ENCODE data around the gene TSPAN14. TPM values are rescaled to one million over a fixed set of nuclear protein-coding genes. Genes with fewer than 3 reads are reported as not detected.

Gene TSPAN14
- total RNA-seq, 2 donors from 2014 or later = 83.5 to 91.7 TPM

DNA sequence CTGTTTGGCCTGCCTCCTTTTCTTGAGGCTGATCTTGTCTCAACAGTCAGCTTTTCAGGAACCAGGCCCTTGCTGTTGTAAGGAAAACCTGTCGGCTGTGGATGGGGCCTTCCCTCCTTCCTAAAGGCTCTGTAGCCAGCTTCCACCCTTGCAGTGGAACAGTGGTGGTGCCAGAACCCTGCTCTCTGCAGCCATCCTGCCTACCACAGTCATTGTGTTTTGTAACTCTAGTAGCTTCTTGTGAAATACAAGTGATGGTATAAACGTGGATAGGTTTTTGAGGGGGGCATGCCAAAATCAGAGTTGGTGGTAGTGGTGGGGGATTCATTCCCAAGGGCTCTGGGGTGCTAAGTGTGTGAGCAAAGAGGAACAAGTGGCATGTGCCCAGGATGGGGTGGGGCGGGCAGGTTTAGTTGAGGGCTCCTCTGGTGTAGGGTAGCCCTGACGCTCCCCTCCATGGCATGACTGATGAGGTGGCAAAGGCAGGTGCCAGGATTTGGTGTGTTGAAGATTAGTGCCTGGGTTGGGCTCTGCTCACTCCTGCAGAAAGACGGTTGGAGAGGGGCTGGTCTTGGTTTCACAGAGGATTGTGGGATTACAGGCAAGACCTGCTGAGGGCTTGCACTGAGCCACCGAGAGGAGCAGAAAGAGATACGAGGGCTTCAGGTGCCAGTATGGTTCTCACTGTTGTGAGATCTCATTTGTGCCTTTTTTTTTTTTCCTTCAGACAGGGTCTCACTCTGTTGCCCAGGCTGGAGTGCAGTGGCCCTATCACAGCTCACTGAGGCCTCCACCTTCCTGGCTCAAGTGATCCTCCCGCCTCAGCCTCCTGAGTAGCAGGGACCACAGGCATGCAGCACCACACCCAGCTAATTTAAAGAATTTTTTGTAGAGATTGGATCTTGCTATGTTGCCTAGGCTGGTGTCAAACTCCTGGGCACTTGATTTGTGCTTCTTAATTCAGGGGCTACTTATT lies 7.4 kb downstream of the TSPAN14 start:
- TF ChIP-seq, protein P1, sequence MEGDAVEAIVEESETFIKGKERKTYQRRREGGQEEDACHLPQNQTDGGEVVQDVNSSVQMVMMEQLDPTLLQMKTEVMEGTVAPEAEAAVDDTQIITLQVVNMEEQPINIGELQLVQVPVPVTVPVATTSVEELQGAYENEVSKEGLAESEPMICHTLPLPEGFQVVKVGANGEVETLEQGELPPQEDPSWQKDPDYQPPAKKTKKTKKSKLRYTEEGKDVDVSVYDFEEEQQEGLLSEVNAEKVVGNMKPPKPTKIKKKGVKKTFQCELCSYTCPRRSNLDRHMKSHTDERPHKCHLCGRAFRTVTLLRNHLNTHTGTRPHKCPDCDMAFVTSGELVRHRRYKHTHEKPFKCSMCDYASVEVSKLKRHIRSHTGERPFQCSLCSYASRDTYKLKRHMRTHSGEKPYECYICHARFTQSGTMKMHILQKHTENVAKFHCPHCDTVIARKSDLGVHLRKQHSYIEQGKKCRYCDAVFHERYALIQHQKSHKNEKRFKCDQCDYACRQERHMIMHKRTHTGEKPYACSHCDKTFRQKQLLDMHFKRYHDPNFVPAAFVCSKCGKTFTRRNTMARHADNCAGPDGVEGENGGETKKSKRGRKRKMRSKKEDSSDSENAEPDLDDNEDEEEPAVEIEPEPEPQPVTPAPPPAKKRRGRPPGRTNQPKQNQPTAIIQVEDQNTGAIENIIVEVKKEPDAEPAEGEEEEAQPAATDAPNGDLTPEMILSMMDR (IDR thresholded peaks at IDR 0.05) = no peak
- peak; percentile 32 for DNase-seq
- Histone ChIP-seq H3K9me3 (no peaks in the 10 kb centered on the region), H3K36me3 (no peaks in the 10 kb centered on the region), H3K4me1 (peaks cover 73% of the 10 kb centered on the region), H3K27me3 (no peaks in the 10 kb centered on the region), H3K9ac (ENCODE audit: low read depth in 2 of 2, low read length in 2 of 2) (peak overlapping the region; percentile 41 to 82), H3K27ac (peak overlapping the region; percentile 79), H3K4me3 (no peak overlapping the region)
- intact Hi-C loops (cut with DNase I) = no loop called here

DNA sequence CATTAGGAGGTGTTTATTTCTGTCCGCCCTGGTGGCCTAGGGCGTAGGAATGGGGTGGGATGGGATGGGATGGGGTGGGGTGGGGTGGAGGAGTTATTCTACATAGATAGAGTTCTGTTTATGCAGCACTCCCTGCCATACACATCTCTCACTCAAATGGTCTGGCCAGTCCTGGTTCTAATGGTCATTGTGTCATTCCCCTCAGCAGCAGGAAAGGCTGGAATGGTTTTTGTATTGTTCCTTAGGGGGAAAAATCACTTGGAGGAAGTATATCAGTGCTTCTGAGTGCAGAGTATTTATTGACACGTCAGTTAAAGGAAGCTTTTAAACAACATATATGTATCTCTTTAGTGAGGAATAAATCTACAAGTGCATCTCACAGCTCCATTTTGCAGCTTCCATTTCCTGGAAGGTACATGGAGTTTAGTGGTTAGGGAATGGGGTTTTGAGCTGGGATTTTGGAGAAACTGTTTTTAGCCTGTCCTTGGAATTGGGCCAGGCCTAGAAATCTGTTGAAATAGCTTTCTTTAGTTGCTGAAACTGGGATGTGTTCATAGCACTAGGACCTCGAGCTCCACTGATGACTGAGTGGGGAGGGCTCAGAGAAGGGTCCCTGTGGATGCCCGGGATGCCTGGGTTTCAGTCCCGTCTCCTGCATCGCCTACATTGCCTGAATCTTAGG lies 8.3 kb downstream of the TSPAN14 start:
- DNase-seq = peak; percentile 35
- Histone ChIP-seq H3K4me3 (no peak overlapping the region), H3K27me3 (no peaks in the 10 kb centered on the region), H3K9ac (ENCODE audit: low read depth in 2 of 2, low read length in 2 of 2) (peak overlapping the region in 1 of 2 donors; percentile 82), H3K27ac (peak overlapping the region; percentile 79), H3K4me1 (peaks cover 73% of the 10 kb centered on the region), H3K36me3 (no peaks in the 10 kb centered on the region), H3K9me3 (no peaks in the 10 kb centered on the region)
- TF ChIP-seq, protein P1 (IDR thresholded peaks at IDR 0.05) = no peak
- intact Hi-C loops (cut with DNase I) = no loop called here

DNA sequence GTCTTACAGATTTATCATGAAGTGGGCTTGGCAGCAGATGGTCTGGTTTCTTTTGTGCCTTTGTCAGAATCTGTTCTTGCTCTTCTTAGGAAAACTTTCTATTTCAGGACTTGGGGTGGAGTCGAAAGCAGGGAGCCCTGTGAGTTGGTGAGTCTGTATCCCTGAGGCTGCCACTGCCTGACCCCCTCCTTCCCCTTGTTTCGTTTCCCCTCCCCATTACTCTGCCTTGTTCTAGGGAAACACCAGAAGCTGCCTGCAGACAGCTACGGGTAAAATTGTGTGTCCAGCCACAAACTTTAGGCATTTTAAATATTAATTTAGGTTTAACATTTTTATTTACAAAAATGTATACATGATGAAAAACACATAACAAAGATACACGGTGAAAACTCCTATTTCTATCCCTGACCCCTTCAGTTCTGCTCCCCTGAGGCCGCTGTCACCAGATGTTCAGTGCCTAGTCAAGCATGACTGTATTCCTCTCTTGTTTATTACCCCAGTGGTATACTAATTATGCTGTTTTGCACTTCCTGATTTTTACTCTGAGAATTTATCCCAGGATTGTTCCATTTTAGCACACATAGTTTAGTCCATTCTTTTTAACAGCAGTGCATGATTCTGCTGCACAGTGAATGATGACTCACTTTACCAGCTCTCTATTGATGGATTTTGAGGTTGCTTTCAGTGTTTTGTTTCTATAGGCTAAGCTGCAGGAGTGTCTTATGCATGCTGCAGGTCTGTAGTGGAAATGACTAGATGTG lies 9.1 kb downstream of the TSPAN14 start:
- Histone ChIP-seq H3K4me3 (no peak overlapping the region), H3K27me3 (no peaks in the 10 kb centered on the region), H3K9ac (ENCODE audit: low read depth in 2 of 2, low read length in 2 of 2) (peak overlapping the region in 1 of 2 donors; percentile 82), H3K36me3 (no peaks in the 10 kb centered on the region), H3K27ac (peak overlapping the region; percentile 79), H3K4me1 (peaks cover 68% of the 10 kb centered on the region), H3K9me3 (no peaks in the 10 kb centered on the region)
- DNase-seq = no peak
- intact Hi-C loops (cut with DNase I) = no loop called here
- TF ChIP-seq, protein P1 (IDR thresholded peaks at IDR 0.05) = no peak

DNA sequence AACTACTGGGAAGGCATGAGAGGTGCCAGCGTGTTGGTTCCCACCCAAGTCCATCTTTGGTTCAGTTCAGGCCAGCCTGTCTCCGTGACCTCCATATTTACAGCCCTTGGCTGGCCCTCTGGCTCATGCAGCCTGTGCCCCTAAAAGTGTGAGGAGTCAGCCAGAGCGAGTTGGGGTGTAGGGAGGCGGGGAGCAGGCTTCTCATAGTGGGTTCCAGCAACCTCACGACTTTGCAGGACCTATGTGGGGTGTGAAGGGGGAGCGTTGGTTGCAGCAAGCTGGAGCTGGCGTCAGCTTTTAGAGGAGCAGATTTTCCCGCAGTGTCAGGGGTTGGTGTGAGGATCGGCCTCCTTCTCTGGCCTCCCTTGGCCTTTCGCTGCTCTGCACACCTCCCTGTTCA lies 9.8 kb downstream of the TSPAN14 start:
- no peaks in the 10 kb centered on the region for H3K9me3 ChIP-seq
- H3K36me3 ChIP-seq = no peaks in the 10 kb centered on the region
- H3K9ac ChIP-seq (ENCODE audit: low read depth in 2 of 2, low read length in 2 of 2) = peak overlapping the region in 1 of 2 donors; percentile 70
- H3K4me1 ChIP-seq = peaks cover 62% of the 10 kb centered on the region
- no peak overlapping the region for H3K4me3 ChIP-seq
- peak overlapping the region; percentile 79 for H3K27ac ChIP-seq
- TF ChIP-seq, protein P1 (IDR thresholded peaks at IDR 0.05) = no peak
- H3K27me3 ChIP-seq = no peaks in the 10 kb centered on the region
- intact Hi-C loops (cut with DNase I) = no loop called here
- peak; percentile 21 for DNase-seq

Measured in colonic mucosa (tissue), 4 donors.